CD14-positive monocyte (primary cell): ENCODE data around the gene SHROOM4. TPM values are rescaled to one million over a fixed set of nuclear protein-coding genes. Genes with fewer than 3 reads are reported as not detected.

ENCODE experiments used
- DNase-seq, 3 donors: peaks; one replicate each; pipeline ENCODE4 v3.0.0-alpha.2; 2011 to 2022
- H2AFZ ChIP-seq: 2 replicates; pipeline ENCODE4 v1.6.0; 2012; ENCODE audit warnings: mild to moderate bottlenecking, low read depth, low read length, inconsistent platforms; ENCODE audit not compliant: insufficient read depth, poor library complexity, severe bottlenecking
- H3K27ac ChIP-seq, 2 donors: 1 replicate in 1 of 2; 2 replicates in 1 of 2; pipeline ENCODE4 v1.5.1; 2012 to 2013; ENCODE audit warnings: low read length in 2 of 2, control low read depth in 1 of 2, inconsistent platforms in 1 of 2, low read depth in 1 of 2, mild to moderate bottlenecking in 1 of 2
- H3K27me3 ChIP-seq, 2 donors: one replicate each; pipeline versions ENCODE4 v1.6.0 to v1.6.1; 2011 to 2013; ENCODE audit warnings: low read length in 2 of 2; ENCODE audit not compliant: control insufficient read depth in 2 of 2, insufficient read depth in 2 of 2
- H3K36me3 ChIP-seq, 2 donors: replicated peaks in 1 of 2; 1 replicate in 1 of 2; 2 replicates in 1 of 2; pipeline versions ENCODE4 v1.5.1 to v1.6.1; 2012 to 2013; ENCODE audit warnings: low read length in 2 of 2, control low read depth in 1 of 2, inconsistent platforms in 1 of 2, mild to moderate bottlenecking in 1 of 2; ENCODE audit not compliant: insufficient read depth in 2 of 2, control insufficient read depth in 1 of 2
- H3K4me1 ChIP-seq, 2 donors: 1 replicate in 1 of 2; 2 replicates in 1 of 2; pipeline versions ENCODE4 v1.5.1 to v1.6.1; 2012 to 2013; ENCODE audit warnings: low read length in 2 of 2, control low read depth in 1 of 2, inconsistent platforms in 1 of 2, mild to moderate bottlenecking in 1 of 2, moderate library complexity in 1 of 2; ENCODE audit not compliant: insufficient read depth in 2 of 2, control insufficient read depth in 1 of 2
- H3K4me2 ChIP-seq: replicated peaks from 2 replicates; pipeline ENCODE3; 2012; ENCODE audit warnings: low read length, moderate library complexity, mild to moderate bottlenecking; ENCODE audit not compliant: poor library complexity, severe bottlenecking; ENCODE audit errors: extremely low read depth
- H3K4me3 ChIP-seq, 3 experiments: fragments of 200-600 bp in 1 of 3; sonication (generic) in 1 of 3; replicated peaks in 1 of 3; 1 replicate in 2 of 3; 2 replicates in 1 of 3; pipeline ENCODE4 v1.5.1; 2011 to 2013; ENCODE audit warnings: low read length in 3 of 3, mild to moderate bottlenecking in 3 of 3, control low read depth in 2 of 3, low read depth in 2 of 3, inconsistent platforms in 1 of 3, moderate library complexity in 1 of 3
- H3K79me2 ChIP-seq: 2 replicates; pipeline ENCODE4 v1.6.0; 2012; ENCODE audit warnings: mild to moderate bottlenecking, control low read depth, inconsistent platforms, low read length, moderate library complexity; ENCODE audit not compliant: insufficient read depth
- H3K9ac ChIP-seq: 2 replicates; pipeline ENCODE4 v1.6.0; 2017; ENCODE audit warnings: low read length, mild to moderate bottlenecking; ENCODE audit not compliant: insufficient read depth, poor library complexity, severe bottlenecking
- H3K9me3 ChIP-seq, 2 donors: replicated peaks in 1 of 2; 1 replicate in 1 of 2; 2 replicates in 1 of 2; pipeline versions ENCODE4 v1.5.1 to v1.6.1; 2012 to 2013; ENCODE audit warnings: low read length in 2 of 2, control low read depth in 1 of 2; ENCODE audit not compliant: control insufficient read depth in 1 of 2, insufficient read depth in 1 of 2
- H4K20me1 ChIP-seq: 2 replicates; pipeline ENCODE4 v1.6.0; 2012; ENCODE audit warnings: mild to moderate bottlenecking, low read length, control low read depth, moderate library complexity; ENCODE audit not compliant: insufficient read depth
- H3K27ac Mint-ChIP-seq, 7 donors: one replicate each; pipeline ENCODE4 v1.8.0; 2020; ENCODE audit warnings: mild to moderate bottlenecking in 7 of 7, mixed read lengths in 7 of 7, moderate library complexity in 6 of 7, inconsistent platforms in 2 of 7
- H3K27me3 Mint-ChIP-seq, 3 donors: one replicate each; pipeline ENCODE4 v1.8.0; 2021 to 2022; ENCODE audit warnings: low read depth in 3 of 3, mild to moderate bottlenecking in 3 of 3, mixed read lengths in 3 of 3, moderate library complexity in 3 of 3, inconsistent platforms in 1 of 3
- H3K36me3 Mint-ChIP-seq, 2 donors: one replicate each; pipeline ENCODE4 v1.8.0; 2020; ENCODE audit warnings: mixed read lengths in 2 of 2, inconsistent platforms in 1 of 2, mild to moderate bottlenecking in 1 of 2
- H3K4me1 Mint-ChIP-seq: one replicate; pipeline ENCODE4 v1.8.0; 2020; ENCODE audit warnings: mild to moderate bottlenecking, mixed read lengths
- H3K4me3 Mint-ChIP-seq, 2 donors: one replicate each; pipeline ENCODE4 v1.8.0; 2020; ENCODE audit warnings: mild to moderate bottlenecking in 2 of 2, mixed read lengths in 2 of 2, moderate library complexity in 1 of 2
- H3K9me3 Mint-ChIP-seq, 7 donors: one replicate each; pipeline ENCODE4 v1.8.0; 2020 to 2022; ENCODE audit warnings: mixed read lengths in 7 of 7, mild to moderate bottlenecking in 6 of 7, moderate library complexity in 6 of 7, inconsistent platforms in 2 of 7
- WGBS: methylation state at CpG from one replicate; pipeline ENCODE4 v1.1.5; 2013; ENCODE audit warnings: missing lambda C conversion rate; ENCODE audit not compliant: insufficient coverage; 5-methylcytosine and 5-hydroxymethylcytosine counted together
- intact Hi-C, 2 donors: fragments of 100-400 bp; cut with micrococcal nuclease; formaldehyde crosslinking; loops; one replicate each; pipeline versions ENCODE4 v1.15.0 to v1.15.1; 2023
- polyA plus RNA-seq, 3 donors: library from polyadenylated mRNA; depleted of rRNA in 1 of 3; unstranded in 2 of 3; stranded (reverse) in 1 of 3; fragments of 300-500 nt in 2 of 3; fragments of >200 nt in 1 of 3; fragmentation: Illumina TruSeq in 2 of 3; gene quantifications; 1 replicate in 2 of 3; 2 replicates in 1 of 3; pipeline ENCODE4 v1.2.3, GENCODE V29; 2012 to 2021
- TF ChIP-seq, protein P1 (sequence below): fragments of 200-600 bp; IDR thresholded peaks from one replicate; pipeline ENCODE4 v1.8.0; 2022; ENCODE audit warnings: antibody characterized with exemption, mild to moderate bottlenecking

Gene SHROOM4
- polyA plus RNA-seq, 3 donors = under 0.01 TPM; not detected in 2

DNA sequence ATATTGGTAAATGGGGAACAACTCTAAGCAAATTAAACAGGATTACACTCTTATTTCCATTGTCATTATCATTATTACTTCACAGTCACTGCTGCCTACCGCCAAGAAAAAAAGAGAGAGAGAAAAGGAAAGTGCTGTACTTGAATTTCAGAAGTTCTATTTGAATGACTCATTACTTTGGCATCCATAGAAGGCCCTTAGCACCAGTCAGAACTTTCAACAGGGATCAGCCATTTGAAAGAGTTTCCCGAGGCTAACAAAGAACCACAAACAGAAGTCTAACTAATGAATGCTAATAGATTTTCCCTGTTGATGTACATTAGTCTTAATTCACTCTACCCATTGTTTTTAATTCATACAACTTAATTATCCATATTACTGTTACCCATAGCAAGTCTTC lies 116.3 kb downstream of the SHROOM4 start:
- DNase-seq = no peak
- no CpG with 5 or more reads among the region's 2 CpGs for WGBS
- no peaks in the 10 kb centered on the region for H3K79me2 ChIP-seq
- Mint-ChIP-seq H3K9me3 (no peaks in the 10 kb centered on the region), H3K36me3 (no peaks in the 10 kb centered on the region), H3K4me3 (no peak overlapping the region), H3K4me1 (no peaks in the 10 kb centered on the region), H3K27ac (no peak overlapping the region), H3K27me3 (peaks cover 0 to 10% (median 0%) of the 10 kb centered on the region in 3 donors)
- intact Hi-C loops = no loop called here
- H3K27ac ChIP-seq = no peak overlapping the region
- H2AFZ ChIP-seq = no peak overlapping the region
- H3K9ac ChIP-seq = no peak overlapping the region
- H4K20me1 ChIP-seq = no peaks in the 10 kb centered on the region
- no peaks in the 10 kb centered on the region for H3K9me3 ChIP-seq
- no peak overlapping the region for H3K4me2 ChIP-seq
- H3K36me3 ChIP-seq = no peaks in the 10 kb centered on the region
- H3K27me3 ChIP-seq = no peaks in the 10 kb centered on the region
- H3K4me3 ChIP-seq = no peak overlapping the region
- TF ChIP-seq, protein P1, sequence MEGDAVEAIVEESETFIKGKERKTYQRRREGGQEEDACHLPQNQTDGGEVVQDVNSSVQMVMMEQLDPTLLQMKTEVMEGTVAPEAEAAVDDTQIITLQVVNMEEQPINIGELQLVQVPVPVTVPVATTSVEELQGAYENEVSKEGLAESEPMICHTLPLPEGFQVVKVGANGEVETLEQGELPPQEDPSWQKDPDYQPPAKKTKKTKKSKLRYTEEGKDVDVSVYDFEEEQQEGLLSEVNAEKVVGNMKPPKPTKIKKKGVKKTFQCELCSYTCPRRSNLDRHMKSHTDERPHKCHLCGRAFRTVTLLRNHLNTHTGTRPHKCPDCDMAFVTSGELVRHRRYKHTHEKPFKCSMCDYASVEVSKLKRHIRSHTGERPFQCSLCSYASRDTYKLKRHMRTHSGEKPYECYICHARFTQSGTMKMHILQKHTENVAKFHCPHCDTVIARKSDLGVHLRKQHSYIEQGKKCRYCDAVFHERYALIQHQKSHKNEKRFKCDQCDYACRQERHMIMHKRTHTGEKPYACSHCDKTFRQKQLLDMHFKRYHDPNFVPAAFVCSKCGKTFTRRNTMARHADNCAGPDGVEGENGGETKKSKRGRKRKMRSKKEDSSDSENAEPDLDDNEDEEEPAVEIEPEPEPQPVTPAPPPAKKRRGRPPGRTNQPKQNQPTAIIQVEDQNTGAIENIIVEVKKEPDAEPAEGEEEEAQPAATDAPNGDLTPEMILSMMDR = no peak
- no peaks in the 10 kb centered on the region for H3K4me1 ChIP-seq

DNA sequence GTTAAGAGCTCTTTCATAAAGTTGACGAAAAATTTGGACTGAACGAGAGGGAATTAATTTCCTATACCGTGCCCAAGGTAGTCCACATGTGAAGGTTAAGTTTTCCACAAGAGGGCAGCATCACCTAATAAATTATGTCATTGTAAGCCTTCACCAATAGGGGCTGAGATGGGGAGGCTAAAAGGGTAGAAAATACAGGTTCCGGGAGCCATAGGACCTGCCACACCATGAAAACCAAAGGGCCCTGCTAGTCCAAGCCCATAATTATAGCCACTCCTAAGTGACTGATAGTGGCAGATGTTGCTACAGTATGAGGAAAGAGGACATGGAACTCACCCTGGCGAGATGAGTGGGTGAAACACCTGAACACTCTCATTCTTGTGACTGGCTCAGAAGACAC lies 122.2 kb downstream of the SHROOM4 start:
- no peaks in the 10 kb centered on the region for H3K9me3 ChIP-seq
- no CpG with 5 or more reads among the region's 5 CpGs for WGBS
- no peaks in the 10 kb centered on the region for H4K20me1 ChIP-seq
- TF ChIP-seq, protein P1 = peak; percentile 69
- H3K79me2 ChIP-seq = no peaks in the 10 kb centered on the region
- peak; percentile 2 to 9 (median 5) for DNase-seq
- no peaks in the 10 kb centered on the region for H3K36me3 Mint-ChIP-seq
- no peak overlapping the region for H3K27ac ChIP-seq
- H3K4me1 ChIP-seq = no peaks in the 10 kb centered on the region
- H3K36me3 ChIP-seq = no peaks in the 10 kb centered on the region
- H3K9ac ChIP-seq = no peak overlapping the region
- no peak overlapping the region for H3K27ac Mint-ChIP-seq
- no peak overlapping the region for H2AFZ ChIP-seq
- H3K4me3 Mint-ChIP-seq = no peak overlapping the region
- H3K4me1 Mint-ChIP-seq = no peaks in the 10 kb centered on the region
- H3K27me3 Mint-ChIP-seq = peaks cover 0 to 7% (median 0%) of the 10 kb centered on the region in 3 donors
- no peak overlapping the region for H3K4me2 ChIP-seq
- H3K27me3 ChIP-seq = no peaks in the 10 kb centered on the region
- intact Hi-C loops = no loop called here
- H3K4me3 ChIP-seq = no peak overlapping the region
- H3K9me3 Mint-ChIP-seq = no peaks in the 10 kb centered on the region
